Stimulated activated CD8-positive, alpha-beta memory T cell treated with anti-CD3 and anti-CD28 coated beads, Interleukin-15, amount 100 ng/mL, for 4 hours (primary cell): ENCODE results near the gene ISG15.

ENCODE experiments used
- DNase-seq, 2 donors: peaks; one replicate each; pipeline ENCODE4 v3.0.0-alpha.2; 2020; ENCODE audit warnings: low read depth in 2 of 2

The ISG15 gene

DNA sequence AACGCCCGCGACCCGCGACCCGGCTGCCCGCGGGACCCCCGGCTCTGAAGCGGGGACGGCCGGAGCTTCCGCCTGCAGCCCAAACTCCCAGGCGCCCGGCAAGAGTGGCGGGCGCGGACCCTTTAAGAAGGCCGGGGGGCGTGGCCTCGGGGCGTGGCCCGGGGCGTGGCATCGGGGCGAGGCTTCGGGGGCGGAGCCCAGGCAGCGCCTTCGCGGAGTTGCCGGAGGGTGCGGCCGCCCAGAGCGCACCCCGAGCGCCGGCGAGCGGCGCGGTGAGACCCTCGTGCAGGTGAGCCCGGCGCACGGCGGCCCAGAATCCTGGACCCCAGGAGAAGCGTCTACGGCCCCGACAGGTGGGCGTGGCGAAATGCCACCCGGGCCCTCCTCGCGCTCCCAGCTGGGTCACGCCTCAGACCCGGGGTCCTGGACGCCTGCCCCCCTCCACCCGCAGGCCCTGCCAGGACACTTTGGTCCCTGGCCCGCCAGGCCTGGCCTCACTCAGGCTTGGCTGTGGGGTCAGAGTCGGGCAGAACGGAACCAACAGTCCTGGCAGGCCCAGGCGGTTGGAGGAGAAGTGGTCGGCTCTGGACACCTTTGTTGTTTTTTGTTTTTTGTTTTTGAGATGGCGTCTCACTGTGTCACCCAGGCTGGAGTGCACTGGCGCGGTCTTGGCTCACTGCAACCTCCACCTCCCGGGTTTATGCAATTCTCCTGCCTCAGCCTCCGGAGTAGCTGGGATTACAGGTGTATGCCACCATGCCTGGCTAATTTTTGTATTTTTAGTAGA, 46.4 kb downstream of the ISG15 start:
- peak; percentile 79 to 85 for DNase-seq

GRCh38 chr1:1060281-1061000, 47.1 kb downstream of the ISG15 start:
- no peak for DNase-seq

- DNase-seq = no peak
These were observed 48.5 kb downstream of the ISG15 start for GRCh38 chr1:1061682-1062345.

- DNase-seq = no peak
These were observed 49.3 kb downstream of the ISG15 start for GRCh38 chr1:1062348-1063163.

DNA sequence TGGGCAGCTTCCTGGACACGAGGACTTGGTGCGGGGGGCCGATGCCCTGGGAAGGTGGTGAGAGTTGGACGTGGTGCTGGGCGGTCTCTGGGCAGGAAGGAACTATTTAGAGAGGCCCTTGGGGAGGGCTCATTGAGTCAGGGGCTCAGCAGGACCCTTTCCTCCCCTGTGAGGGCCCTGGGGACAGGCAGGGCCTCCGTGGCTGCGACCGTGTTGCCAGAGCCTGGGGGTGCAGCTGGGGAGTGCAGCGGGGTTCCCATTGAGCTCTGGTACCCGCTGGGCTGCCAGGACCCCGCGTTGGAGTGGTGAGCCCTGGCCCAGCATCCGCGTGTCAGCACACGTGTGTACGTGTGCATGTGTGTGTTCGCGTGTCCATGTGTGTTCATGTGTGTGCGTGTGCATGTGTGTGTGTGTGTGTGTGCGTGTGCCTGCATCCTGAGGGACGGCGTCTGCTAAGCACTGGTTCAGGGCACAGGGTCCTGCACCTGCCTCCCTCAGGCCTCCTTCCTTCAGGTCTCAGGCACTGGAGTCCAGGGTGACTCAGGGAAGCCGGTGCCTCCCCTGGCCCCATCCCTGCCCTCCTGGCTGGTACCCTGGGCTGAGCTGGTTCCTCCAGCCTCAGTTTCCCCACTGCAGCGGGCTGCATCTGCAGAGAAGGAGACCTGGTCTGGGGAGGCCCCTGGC, 50.1 kb downstream of the ISG15 start:
- no peak for DNase-seq
